Mucosa of gallbladder (tissue), 1 donor: ENCODE data around the gene NDUFV2. TPM values are rescaled to one million over a fixed set of nuclear protein-coding genes. Genes with fewer than 3 reads are reported as not detected.
"Not testable (repeated sequence)": the region's sequence is repeated elsewhere in the genome, so short reads cannot be mapped to it uniquely, and the experiment has no call there.

ENCODE experiments used
- DNase-seq: peaks from one replicate; pipeline ENCODE4 v3.0.0-alpha.2; 2020; ENCODE audit warnings: low spot score
- total RNA-seq: library from RNA; stranded (reverse); gene quantifications from one replicate; pipeline ENCODE4 v1.2.1, GENCODE V29; 2021
- donor health status: DM: no; HTN: no; CAD: no.

NDUFV2 gene
- total RNA-seq, 1 donor from 2014 or later: 106 TPM

- no peak for DNase-seq
These were observed 11.9 kb upstream of the NDUFV2 start for GRCh38 chr18:9090578-9090977.

GRCh38 chr18:9091066-9091476, 11.4 kb upstream of the NDUFV2 start:
- DNase-seq: no peak

GRCh38 chr18:9092665-9093064, 9.8 kb upstream of the NDUFV2 start:
- DNase-seq: no peak

DNA sequence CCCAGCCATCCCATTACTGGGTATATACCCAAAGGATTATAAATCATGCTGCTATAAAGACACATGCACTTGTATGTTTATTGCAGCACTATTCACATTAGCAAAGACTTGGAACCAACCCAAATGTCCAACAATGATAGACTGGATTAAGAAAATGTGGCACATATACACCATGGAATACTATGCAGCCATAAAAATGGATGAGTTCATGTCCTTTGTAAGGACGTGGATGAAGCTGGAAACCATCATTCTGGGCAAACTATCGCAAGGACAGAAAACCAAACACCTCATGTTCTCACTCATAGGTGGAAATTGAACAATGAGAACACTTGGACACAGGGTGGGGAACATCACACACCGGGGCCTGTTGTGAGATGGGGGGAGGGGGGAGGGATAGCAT, 9.4 kb upstream of the NDUFV2 start:
- DNase-seq: not testable (repeated sequence)

- no peak for DNase-seq
These were observed 7.9 kb upstream of the NDUFV2 start for GRCh38 chr18:9094307-9095226.

GRCh38 chr18:9095297-9096006, 7.0 kb upstream of the NDUFV2 start:
- DNase-seq: no peak

- no peak for DNase-seq
These were observed 6.5 kb upstream of the NDUFV2 start for GRCh38 chr18:9096007-9096371.

DNA sequence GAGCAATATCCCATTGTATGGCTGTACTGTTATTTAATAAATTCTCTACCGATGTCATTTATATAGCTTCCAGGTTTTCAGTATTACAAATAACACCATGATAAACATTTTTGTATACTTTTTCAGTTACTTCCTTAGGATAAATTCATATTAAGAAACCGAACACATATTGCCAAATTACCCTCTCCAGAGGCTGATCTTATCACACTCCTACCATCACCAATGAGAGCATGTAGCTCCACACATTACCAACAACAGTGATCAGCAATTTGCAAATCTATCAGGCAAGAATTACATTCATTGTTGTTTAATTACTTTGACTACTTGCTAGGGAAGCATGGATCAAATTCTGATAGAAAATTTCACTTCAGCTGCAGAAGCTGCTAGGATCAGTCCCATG, 5.8 kb upstream of the NDUFV2 start:
- DNase-seq: no peak

DNA sequence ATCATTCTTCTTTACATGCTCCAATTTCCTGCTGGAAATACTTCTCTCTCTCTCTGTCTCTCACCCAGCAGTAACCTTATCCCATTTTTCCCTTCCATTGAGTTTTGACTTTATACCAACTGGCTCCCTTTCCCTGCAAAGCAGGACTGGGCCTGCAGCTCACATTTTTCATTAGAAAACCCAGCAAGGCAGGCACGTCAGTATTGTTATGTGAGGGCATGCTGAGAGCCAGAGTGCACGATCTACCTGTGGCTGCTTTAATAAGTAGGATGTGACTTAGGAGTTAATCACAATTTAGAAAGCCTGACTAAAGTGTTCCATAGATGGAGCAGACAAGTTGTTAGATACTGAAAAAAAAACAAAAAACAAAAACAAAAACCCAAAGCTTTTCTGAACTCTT, 5.2 kb upstream of the NDUFV2 start:
- DNase-seq: no peak

- DNase-seq: no peak
These were observed 1.7 kb upstream of the NDUFV2 start for GRCh38 chr18:9100796-9101195.

DNA sequence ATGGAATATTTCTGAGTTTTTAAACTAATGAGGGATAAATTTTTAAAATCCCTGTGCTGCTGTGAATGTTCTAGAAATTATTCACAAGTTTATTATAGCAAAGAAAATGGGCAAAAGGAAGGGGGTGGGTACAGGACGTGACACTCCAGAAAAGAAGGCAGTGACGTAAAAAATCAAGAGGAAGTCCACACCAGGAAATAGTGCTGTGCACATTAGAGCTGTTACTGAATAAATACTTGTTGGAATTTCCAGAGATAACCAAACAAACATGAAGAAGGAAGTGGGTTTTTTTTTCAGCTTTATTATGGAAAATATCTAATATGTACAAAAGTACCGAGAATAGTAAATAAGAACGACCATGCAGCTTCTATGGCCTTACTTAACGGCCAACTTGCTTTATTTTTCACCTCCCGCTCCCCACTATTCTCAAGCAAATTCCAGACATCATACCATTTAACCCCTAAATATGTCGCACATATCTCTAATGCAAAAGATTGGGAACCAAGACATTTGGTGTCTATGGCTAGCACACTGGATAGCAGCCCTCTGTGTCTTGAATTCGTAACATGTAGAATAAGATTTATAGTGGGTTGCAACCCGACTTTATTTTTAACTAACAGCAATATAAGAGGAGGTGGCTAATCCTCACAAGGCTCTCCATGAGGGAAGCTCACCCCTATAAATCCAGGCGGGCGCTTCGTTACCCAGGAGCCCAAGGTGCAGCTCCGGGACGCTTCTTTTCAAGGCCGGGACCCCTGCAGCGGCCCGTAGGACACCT, 580 bp upstream of the NDUFV2 start:
- peak; percentile 27 for DNase-seq

- no peak for DNase-seq
These were observed 926 bp downstream of the NDUFV2 start for GRCh38 chr18:9103376-9103873.

GRCh38 chr18:9104244-9104901, 1.9 kb downstream of the NDUFV2 start:
- DNase-seq: no peak

GRCh38 chr18:9105420-9105819, 2.9 kb downstream of the NDUFV2 start:
- DNase-seq: no peak

GRCh38 chr18:9106094-9106493, 3.6 kb downstream of the NDUFV2 start:
- DNase-seq: no peak

DNA sequence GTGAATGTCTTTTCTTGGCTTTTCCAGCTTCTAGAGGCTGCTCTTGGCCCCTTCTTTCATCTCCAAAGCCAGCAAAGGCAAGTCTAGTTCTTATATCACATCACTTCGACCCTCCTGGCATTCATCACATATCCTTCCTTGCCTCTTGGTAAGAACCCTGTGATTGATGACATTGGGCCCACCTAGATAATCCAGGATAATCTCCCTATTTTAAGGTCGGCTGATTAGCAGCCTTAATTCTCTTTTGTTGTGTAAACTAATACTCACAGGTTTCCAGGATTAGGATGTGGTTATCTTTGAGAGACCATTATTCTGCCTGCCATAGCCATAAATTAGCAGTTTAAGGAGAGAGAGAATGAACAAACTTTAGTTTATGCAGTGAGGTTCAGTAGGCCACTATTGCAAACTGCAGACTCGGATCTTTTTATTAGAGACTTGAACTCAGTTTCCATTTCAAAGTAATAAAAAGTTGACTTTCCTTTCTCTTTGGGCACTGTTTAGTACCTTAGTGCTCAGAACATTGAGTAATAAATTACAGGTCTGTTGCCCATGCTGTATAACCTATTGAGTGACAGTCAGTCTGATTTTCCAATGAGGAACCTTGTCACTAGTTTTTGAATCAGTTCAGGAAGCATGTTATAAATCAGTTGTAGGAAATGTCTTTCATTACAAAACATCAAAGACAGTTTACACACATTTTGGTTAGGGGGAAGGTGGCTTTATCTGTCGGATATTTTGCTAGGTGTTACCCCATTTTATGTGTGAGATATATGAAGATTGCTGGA, 4.5 kb downstream of the NDUFV2 start:
- DNase-seq: no peak

- DNase-seq: no peak
These were observed 6.4 kb downstream of the NDUFV2 start for GRCh38 chr18:9108911-9109310.

- no peak for DNase-seq
These were observed 7.0 kb downstream of the NDUFV2 start for GRCh38 chr18:9109523-9109922.

DNA sequence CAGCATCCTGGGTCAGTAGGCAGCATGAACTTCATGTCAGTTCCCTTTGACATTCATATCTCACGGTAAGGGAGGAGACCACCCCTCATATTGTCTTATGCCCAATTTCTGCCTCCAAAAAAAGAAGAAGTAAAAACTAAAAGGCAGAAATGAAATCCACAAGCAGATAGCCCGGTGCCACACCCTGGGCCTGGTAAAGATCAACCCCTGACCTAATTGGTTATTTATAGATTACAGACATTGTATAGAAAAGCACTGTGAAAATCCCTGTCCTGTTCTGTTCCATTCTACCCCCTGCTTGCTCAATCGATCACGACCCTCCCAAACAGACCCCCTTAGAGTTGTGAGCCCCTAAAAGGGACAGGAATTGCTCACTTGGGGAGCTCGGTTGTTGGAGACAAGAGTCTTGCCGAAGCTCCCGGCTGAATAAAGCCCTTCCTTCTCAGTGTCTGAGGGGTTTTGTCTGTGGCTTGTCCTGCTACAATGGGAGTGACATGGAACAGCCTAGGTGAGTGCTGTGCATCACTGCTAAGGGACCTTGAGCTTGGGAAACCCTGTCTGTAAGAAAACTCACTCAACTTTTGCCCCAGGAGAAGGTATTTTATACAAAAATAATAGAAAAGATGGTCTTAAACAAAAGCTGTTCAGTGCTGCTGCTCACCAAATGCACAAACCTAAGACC, 11.1 kb downstream of the NDUFV2 start:
- no peak for DNase-seq

GRCh38 chr18:9115984-9116383, 13.5 kb downstream of the NDUFV2 start:
- no peak for DNase-seq
